Limb (tissue), 2 donors: Measurements from ENCODE around the gene WWC1.
A peak's percentile ranks its signal among the peaks of the same experiment; 100 is the strongest.
"Not testable (repeated sequence)": the region's sequence is repeated elsewhere in the genome, so short reads cannot be mapped to it uniquely, and the experiment has no call there.

Source experiments
- DNase-seq, 2 donors: peaks; one replicate each; pipeline ENCODE4 v3.0.0-alpha.2; 2016; ENCODE audit errors: extremely low spot score in 2 of 2

Gene WWC1

DNA sequence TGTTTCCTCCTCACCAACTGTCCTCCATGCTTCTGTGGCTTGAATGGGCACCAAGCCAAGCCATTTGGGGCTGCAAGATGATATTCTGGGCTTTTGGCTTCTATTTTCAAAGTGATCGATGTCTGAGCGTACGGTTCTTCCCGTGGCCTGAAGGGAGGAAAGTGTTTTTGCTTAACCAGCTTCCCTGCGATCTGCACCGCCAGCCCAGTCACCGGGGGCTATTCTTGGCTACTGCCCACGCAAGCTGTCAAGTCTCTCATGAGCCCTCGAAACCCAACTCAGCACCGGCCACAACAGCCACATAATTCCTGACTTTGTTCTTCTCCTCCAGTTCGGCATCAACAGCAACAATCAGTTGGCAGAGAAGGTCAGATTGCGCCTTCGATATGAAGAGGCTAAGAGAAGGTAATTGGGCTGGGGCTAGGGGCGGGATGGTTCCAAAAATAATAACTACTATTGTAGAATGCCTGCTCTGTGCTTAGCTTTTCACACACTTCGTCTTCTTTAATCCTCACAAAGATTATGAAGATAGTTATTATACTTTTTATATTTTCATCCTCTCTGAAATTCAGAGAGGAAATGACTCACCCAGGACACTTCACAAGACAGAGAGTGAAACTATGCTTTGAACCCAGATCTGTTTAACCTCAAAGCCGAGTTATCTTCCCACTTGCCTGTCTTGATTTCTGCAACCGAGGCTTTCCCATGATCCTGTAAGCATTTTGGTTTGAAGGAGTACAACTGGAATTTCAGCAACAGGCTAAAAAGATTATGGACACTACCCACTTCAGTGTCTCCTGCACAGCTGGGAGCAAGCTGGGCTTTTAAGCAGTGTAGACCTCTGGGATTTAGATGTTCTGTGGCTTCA is 118.4 kb downstream of the WWC1 start:
- no peak for DNase-seq

DNA sequence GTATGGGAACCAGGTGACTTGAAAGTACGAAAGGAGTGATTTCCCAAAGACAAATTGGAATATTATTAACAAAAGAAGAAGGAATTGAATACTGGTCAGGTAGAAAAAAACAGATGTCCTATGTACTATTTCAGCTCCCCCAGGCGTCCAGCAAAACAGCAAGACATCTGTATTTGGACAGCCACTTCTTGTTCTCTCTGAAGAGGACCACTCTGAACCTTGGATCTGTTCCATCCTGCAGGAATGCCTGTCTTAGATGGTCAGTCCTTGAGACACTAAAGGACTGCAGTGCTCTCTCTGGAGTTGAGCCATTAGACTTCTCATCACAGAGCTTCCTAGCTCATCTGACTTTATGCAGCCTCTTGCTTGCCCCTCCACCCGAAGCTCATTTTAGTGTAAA is 120.4 kb downstream of the WWC1 start:
- no peak for DNase-seq

DNA sequence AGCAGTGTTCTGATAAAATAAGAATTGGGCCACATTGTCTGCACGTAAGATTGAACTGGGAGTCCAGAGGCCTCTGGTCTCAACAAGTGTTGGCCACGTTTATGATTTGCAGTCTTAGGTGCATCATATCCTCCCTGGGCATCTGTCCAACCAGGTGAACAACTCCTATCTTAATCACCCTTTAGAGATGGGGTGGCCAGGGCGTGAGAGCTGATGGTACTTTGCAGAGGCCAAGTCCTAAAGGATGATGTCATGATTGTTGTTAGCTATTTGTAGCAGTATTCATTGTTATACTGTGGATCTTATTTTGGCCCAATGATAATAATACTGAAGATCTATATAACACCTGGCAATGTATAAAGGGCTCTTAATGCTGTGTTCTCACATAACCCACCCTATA is 121.6 kb downstream of the WWC1 start:
- no peak for DNase-seq

DNA sequence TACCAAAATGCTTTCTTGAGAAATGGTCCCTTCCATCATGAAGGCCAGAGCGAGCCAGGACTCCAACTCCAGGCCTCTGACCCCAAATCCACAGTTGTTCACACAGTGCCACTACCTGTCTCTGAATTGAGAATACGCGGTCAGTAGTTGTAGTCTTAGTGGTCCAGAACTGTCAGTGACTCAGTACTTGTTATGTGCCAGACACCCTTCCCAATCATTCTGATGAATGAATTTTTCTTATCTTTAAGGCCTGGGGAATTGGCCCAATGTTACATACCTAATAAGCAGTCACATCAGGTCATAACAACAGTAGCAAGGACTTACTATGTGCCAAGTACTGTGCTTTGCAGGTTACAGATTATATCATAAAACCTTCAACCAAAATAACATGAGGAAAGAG is 122.2 kb downstream of the WWC1 start:
- DNase-seq = no peak

DNA sequence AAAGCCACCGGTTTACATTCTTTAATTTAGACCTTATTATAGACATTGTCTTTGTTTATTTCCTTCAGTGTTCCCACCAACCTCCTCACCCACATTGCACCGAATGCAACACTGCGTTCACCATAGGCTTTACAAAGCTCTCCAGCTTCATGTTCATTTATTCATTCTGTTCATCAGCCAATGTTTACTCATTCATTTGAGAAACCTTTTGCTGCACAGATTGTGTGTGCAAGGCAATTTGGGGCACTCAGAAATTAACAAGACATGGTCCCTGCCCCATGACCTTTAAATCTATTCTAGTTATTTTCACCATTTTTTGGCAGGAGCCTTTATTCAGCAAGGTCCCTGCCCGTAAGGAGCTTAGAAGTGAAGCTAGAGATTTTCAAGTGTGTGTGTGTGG is 124.0 kb downstream of the WWC1 start:
- DNase-seq = no peak

DNA sequence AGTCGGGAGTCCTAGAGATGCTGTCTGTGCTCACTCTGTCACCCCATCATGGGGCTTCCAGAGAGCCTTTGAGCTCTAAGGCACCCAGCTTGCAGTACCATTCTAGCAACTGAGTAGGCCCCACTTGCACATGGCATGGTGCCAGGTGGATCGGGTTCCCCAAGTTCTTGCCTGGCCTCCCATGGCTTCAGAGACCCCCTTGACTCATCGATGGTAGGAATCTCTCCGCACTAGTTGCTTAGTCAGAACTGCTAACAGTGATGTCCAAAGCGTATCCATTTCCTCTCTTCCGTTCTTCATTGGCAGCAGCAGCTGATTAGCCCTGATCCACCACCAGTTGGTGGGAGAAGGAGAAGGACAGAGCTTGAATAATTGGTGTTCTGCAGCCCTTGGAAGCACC is 124.5 kb downstream of the WWC1 start:
- DNase-seq = no peak

DNA sequence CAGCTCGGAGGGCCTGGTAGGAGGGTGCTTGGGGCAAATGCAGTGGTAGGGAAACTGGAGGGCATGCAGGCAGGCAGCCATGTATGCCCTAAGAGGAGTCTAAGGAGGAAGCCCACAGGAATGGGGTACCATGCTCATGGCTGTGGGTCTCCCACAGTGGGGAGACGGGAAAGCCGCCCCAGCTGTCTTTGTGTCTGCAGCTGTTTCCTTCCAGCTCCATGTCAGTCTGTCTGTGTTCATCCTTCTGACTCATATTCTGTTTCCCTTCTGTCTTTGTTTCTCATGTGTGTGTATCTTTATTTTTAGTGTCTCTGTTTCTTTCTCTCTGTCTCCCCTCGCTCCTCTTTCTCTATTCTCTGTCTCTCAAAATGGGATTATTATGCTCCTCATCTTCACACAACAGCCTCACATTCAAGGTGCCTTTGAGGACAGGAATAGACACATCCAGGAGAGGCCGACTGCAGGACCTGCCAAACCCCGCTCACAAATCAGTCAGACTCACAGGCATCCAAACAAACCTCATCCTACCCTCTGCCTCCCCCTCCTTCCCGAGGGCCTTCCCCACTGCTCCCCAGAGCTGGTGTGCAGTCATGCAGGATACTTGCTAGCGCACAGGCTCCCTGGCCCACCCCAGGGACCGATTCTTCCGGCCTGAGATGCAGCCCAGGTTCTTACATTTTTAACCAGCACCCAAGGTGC is 126.4 kb downstream of the WWC1 start:
- DNase-seq = no peak

DNA sequence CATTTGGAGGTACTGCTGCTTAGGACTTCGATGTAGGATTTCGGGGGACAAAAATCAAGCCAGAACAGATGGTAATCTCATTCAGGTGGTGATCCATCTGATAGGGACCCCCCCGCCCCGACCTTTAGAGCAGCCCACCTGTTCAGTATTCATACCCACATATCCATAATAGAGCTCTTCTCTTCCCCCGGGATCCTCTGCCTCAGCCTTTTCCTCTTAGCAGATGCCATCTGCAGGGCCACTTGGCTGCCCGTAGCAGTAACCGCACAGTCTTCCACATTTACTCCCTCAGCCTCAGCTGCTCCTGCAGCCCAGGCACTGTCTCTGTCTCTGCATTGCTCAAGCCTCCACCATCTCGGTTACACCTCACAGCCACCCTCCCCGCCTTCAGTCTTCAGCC is 129.0 kb downstream of the WWC1 start:
- no peak for DNase-seq

DNA sequence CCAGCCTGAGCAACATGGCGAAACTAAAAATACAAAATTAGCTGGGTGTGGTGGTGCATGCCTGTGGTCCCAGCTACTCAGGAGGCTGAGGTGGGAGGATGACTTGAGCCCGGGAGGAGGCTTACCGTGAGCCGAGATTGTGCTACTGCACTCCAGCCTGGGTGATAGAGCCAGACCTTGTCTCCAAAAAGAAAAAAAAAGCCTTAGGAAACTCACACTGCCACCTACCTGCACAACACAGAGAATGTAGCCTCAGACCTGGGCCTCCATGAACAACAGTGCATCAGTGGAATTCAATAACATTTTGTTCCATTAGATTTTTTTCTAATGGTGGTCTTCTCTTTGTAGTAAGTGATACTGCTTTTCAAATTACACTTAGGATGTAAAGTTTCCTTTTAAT is 131.0 kb downstream of the WWC1 start:
- DNase-seq = no peak

DNA sequence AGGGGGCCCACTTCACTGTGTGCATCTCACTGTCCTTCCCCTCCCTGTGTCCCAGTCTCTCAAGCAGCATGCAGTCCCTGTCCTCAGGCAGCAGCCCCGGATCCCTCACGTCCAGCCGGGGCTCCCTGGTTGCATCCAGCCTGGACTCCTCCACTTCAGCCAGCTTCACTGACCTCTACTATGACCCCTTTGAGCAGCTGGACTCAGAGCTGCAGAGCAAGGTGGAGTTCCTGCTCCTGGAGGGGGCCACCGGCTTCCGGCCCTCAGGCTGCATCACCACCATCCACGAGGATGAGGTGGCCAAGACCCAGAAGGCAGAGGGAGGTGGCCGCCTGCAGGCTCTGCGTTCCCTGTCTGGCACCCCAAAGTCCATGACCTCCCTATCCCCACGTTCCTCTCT is 132.0 kb downstream of the WWC1 start:
- DNase-seq = no peak

DNA sequence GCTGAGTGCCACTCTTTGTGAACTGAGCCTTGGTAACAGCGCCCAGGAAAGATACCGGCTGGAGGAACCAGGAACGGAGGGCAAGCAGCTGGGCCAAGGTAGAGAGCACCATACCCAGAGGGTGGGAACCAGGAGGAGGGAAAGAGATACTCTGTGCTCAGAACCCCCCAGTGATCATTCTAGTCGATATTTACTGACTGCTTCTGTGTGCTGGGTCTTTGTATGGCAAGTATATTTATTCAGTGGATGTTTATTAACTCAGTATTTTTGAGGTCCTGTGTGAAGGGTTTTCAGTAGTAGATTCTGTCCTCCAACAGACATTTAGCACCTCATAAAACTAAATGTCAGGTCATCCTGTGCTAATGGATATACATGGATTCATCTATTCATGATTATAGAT is 132.5 kb downstream of the WWC1 start:
- no peak for DNase-seq

DNA sequence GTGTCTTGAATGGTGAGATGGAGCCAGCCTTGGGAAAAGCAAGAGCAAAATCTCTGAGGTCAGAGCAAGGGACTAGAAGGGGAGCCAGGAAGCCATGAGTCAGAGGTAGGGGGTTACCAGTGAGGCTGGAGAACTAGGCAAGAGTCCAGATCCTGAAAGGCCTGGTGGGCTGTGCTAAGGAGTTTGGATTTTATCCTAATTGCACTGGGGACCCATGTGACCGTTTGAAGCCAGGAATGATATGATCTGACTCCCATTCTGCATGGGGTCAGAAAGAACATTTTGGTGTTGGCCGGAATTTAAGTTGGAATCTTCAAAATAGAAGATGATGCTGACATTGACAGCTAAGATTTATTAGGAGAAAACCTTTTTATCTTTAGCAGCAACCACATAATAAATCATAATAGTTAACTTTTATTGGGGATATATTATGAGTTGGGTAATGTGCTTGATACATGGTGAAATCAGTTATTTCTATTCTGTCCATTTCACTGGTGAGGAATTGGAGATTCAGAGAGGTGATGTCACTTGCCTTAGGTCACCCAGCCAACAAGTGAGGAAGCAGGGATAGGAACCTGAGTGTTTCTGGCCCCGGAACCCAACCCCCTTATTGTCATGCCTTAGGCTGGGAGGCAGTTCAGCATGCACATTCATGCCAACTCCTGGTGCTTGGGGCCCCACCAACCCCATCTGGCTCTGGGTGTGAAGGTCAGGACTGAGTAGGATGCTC is 133.3 kb downstream of the WWC1 start:
- DNase-seq = no peak

DNA sequence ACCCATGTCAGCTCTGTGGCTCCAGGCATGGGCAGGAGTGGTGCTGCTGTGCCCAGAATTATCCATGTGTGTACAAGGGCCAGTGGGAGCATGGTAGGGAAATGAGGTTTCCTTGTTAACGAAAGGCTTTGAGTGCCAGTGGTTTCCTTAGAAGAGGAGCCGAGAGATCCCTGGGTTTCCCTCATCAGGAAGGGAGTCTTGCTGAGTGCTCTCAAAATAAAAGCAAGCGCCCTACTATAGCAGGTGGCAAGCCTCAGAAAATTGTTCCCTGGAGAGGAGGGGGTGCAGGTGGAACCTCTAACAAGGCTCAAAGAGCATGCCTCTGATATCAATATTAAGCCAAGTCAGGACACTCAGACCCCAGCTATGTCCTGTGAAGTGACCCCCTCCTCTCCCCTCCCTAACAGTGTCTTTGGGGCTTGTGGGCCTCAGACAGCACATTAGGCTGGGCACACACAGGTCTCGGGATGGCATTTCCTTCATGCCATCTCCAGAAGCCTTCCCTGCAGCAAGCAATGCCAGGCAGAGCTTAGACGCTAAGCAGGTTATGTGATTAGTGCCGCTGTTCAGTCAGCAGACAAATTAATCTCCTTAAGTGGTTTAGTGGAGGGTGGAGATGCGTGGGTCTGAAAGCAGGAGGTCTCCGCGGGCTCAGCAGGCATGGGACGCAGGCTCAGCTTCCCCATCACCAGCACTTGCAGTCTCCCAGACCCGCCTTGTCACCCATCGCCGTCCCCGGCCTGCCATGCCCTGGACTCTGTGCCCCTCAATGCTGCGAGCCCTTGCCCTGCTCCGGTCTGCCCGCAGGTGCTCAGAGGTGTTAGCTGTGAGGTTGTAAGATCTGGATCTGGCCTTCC is 134.8 kb downstream of the WWC1 start:
- no peak for DNase-seq

DNA sequence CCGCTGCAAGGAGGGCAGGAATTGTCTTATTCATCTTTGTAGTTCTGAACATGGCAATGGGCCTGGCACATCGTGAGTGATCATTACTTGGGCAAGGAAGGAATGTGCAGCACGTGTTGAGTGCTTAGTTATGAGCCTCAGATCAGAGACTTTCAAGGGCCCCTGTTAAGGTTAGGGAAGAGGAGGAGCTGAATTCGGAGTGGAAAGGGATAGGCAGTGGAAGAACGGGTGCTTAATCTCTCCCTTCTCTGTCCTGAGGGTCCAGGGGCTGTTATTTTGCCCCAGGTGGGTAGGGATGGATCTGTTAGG is 135.4 kb downstream of the WWC1 start:
- DNase-seq = no peak

DNA sequence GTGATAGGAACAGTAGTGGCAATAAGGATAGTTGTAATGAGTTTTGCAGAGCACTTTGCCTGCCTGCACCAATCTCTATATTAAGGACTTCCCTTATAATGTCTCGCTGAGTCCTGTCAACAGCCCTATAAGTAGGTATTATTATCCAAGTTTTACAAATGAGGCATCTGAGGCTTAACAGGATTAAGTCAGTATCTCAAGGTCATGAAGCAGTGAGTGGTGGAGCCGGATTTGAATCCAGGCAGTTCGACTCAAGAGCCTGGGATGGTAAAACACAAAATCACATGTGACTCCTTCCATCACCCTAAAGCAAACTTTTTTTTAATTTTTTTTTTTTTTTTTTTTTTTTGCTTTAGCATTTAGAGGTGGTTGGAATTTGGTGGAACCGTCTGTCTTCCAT is 135.8 kb downstream of the WWC1 start:
- DNase-seq = no peak

DNA sequence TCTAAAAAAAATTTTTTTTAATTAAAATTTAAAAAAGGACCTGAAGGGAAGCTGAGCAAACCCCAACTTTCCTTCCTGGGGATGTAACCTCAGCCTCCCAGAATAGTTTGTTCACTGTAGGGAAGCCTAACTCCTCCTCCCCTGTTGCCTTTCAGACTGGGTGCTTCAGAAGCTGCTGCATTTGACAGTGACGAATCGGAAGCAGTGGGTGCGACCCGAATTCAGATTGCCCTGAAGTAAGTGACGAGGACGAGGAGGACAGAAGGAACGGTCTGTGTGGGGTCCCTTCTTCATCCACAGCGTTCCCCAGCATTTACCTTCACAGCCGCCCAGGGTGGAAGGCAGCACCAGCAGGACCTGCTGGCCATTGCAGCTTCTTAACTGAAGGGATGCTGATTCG is 137.1 kb downstream of the WWC1 start:
- DNase-seq = no peak

DNA sequence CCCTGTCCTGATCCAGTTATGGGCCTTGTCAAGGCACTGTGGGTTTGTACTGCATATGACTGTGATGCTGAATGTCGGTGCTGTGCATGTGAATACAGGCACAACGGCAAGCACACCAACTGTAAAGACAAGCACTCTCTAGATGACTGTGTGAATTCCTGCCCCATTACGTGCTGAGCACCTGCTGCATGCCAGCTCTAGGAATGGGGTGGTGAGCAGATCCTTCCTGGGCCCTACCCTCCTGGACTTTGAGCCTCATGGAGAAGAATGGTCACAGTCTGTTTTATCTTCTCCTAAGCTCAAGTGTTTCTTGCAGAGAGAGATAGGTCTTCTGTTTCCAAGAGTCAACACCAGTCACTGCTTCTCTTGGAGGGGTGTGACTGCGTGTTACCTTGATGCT is 138.9 kb downstream of the WWC1 start:
- DNase-seq = no peak

DNA sequence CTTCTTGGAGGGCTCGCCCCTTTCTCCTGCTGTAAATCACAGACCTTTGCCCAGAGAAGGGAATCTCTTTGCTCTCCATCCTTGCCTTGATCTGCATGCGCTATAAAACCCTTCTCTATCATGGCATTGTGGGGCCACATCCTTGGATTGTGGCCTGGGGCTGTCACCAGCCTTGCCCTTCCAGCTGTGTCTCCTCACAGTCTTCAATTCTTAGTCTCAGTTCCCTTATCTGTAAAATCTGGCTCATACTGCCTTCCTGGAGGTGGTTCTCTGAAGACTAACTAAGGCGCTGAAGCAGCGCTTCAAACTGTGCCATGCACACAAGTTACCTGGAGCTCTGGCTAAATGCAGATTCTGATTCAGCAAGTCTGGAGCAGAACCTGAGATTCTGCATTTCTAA is 141.5 kb downstream of the WWC1 start:
- no peak for DNase-seq

DNA sequence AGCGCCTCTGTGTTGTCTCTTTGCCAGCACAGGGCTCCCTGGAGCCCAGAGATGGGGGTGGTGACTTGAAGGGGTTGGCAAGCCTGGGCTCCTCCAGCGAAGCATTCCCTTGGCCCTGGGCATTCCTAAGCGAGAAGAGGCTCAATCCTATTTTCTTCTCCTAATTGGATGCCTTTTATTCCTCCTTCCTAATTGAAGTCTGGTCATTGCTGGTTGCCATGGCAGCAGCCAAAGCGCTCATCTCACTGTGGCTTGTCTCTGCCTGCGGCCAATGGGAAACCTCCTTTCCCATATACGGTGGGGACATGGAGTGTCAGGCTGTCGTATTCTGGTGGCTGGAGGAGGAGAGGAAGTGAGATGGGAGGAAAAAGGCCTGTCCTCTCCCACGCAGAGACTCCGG is 142.6 kb downstream of the WWC1 start:
- DNase-seq = peak in 1 of 2 donors; percentile 60

DNA sequence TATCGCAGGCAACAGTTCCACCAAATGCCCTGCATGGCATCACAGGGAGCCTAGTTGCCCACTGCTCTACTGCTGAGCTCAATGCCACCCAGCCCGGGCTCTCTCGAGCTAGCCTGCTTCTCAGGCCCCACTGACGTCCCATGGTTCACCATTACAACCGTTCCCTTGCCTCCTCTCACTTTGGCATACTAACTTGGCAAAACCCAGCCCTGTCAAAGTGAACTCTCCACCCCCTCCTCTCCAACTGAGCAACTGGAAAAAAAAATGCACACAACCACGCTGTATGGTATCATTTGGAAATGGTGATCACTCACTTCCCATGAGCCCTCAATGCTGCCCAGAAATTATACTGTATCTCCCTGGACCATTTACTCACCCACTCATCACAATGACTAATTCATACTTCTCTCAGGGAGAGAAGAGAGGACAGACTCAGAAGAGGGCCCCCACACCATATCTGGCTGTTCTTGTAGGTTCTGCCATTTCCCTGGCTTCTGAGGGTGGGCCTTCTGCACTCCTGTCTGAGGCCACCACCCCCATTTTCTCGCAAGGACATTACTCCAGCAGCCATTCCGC is 143.4 kb downstream of the WWC1 start:
- DNase-seq = no peak

DNA sequence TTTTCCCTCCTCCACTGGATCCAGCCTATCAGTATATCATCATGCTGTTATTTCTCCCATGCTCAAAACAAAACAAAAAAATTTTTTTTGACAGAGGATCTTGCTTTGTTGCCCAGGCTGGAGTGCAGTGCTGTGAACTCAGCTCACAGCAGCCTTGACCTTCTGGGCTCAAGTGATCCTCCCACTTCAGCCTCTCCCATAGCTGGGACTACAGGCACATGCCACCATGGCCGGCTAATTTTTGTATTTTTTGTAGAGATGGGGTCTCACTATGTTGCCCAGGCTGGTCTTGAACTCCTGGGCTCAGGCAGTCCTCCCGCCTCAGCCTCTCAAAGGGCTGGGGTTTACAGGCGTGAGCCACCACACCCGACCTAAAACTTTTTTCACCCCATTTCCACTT is 143.9 kb downstream of the WWC1 start:
- not testable (repeated sequence) for DNase-seq
